ENCODE measurements around the gene ZNG1B.
A peak's percentile ranks its signal among the peaks of the same experiment; 100 is the strongest.
"Not testable (repeated sequence)": the region's sequence is repeated elsewhere in the genome, so short reads cannot be mapped to it uniquely, and the experiment has no call there.

Gene ZNG1B

DNA sequence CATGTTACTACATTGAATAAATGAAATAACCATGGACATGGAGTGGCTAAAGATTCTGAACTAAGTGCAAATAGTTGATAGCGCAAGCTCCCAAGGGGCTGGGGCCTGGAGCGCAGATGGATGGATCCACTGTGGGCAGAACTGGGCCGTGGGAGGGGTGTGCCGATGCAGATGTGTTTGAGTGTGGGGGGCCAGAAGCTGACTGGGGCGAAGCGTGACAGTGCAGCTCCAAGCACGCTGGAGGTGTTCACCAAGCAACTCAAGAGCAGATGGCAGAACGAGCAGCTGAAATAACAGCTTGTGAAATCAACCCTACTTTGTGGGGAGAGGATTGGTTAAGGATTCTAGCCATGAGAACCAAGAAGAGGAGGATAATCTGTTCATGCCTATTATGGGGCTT, 78.0 kb downstream of the ZNG1B start:
- not testable (repeated sequence) for H3K4me3 ChIP-seq (ENCODE audit: low read depth, low read length); H3K4me1 ChIP-seq; H3K36me3 ChIP-seq; H3K27me3 ChIP-seq; H3K9me3 ChIP-seq; DNase-seq

DNA sequence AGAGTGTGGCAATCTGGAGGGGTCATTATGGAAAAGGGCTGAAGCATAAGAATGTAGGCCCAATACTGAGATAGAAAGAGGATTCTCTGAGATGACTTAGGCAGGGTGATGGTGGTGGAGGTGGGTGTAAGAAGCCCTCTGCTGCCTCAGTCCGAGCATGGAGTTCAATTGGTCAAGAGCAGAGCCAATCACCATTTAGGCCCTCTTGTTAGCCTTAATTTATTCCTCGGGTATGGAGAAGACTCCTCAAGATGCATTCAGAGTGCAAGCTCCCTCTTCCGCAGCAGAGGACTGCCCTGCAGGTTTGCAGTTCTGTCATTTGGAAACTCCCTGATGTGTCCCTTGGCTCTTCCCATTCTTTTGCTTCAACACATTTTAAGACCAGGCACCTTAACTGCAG, 78.5 kb downstream of the ZNG1B start:
- not testable (repeated sequence) for H3K9me3 ChIP-seq; H3K4me1 ChIP-seq; H3K4me3 ChIP-seq (ENCODE audit: low read depth, low read length); H3K27me3 ChIP-seq; DNase-seq; H3K36me3 ChIP-seq

GRCh38 chr2:113517025-113517424, 79.5 kb downstream of the ZNG1B start:
- DNase-seq; H3K36me3 ChIP-seq; H3K4me1 ChIP-seq; H3K27me3 ChIP-seq; H3K9me3 ChIP-seq; H3K4me3 ChIP-seq (ENCODE audit: low read depth, low read length): not testable (repeated sequence)

DNA sequence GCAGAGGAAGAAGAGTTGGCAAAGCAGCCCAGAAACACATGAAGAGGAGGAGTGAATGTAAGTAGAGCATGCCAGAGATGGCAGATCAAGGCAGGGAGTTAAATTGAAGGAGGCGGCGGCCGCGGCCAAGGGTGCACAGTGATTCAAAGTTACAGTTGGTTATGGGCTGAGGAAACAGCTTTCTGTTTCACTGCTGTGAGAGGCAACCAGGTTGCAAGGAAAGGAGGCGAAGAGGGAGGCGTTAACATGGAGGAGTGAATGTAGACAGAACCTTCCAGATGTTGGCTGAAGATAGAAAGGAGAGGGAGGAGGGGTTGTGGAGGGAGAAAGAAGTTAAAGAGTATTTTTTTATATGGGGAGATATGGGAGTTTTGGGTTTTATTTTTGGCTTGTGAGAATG, 83.3 kb downstream of the ZNG1B start:
- not testable (repeated sequence) for DNase-seq; H3K27me3 ChIP-seq; H3K4me3 ChIP-seq (ENCODE audit: low read depth, low read length); H3K36me3 ChIP-seq; H3K4me1 ChIP-seq; H3K9me3 ChIP-seq

DNA sequence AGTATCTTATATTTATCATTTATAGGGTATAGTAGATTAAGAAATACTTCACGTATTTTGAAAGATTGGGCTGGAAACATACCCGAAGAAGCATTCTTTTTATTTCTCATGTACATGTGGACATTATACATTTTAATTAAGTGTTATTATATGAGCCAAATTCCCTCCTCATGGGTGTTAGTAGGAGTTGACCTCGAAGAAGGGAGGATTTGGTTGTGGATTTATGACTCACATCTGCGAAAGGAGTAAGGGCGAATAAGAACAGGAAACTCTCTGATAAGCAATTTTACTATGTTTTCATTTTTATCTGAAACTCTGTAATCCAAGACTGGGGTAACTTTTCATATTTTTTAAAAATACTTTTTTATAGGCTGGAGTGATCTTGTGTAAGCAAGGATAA, 84.0 kb downstream of the ZNG1B start:
- not testable (repeated sequence) for H3K27me3 ChIP-seq; H3K36me3 ChIP-seq; DNase-seq; H3K9me3 ChIP-seq; H3K4me1 ChIP-seq; H3K4me3 ChIP-seq (ENCODE audit: low read depth, low read length)

- not testable (repeated sequence) for H3K36me3 ChIP-seq; H3K4me3 ChIP-seq (ENCODE audit: low read depth, low read length); DNase-seq; H3K4me1 ChIP-seq; H3K27me3 ChIP-seq; H3K9me3 ChIP-seq
Observed at GRCh38 chr2:113524986-113525385, 87.5 kb downstream of the ZNG1B start.

DNA sequence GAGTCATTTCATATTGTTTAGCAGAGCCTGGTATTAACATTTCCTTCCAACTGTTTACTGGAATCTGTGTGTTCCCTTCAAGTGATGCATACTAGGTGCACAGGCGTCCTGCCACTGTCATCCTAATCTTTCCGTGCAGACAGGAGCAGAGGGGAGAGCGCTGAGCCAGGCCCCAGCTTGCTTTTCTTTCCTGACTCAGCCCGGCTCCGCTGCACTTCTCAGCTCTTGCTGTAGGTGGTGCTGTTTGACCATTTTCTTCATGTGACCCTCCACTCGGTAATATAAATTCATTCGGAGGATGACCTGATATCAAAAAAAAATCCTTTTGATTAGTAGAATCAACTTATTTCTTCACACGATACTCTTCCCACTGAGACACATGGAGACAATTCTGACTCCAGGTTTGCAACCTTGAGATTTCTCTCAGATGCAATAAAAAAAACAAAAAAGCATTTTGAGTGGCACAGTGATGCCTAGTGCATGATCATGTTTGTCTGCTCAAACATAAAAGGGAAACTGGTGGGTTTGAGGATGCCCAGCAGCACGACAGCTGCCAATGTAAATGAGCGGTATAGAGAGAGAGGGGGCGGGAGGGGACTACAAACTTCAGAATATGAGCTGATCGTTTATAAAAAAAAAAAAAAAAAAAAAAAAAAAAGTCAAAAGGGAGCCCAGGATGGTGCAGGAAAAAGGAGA, 90.0 kb downstream of the ZNG1B start:
- not testable (repeated sequence) for H3K9me3 ChIP-seq; H3K27me3 ChIP-seq; H3K4me3 ChIP-seq (ENCODE audit: low read depth, low read length); H3K4me1 ChIP-seq; H3K36me3 ChIP-seq; DNase-seq

DNA sequence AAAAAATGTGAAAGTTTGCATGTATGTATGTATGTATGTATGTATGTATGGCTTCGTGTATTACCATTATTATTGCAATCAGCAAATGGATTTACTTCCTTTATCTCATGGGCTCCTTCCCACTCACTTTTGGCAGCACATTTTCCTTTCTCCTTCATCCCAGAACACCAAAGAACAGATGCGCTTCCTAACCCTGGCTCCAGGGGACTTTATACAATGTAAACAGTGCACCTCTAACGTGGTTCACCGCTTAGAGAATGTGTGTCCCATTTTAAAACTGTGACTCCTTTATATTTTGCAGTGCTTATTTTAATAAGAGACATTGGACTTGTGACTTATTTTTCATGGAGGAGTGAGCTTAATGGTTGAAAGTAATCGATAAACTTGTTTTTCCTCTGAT, 90.6 kb downstream of the ZNG1B start:
- H3K27me3 ChIP-seq; DNase-seq; H3K36me3 ChIP-seq; H3K4me3 ChIP-seq (ENCODE audit: low read depth, low read length); H3K9me3 ChIP-seq; H3K4me1 ChIP-seq: not testable (repeated sequence)

DNA sequence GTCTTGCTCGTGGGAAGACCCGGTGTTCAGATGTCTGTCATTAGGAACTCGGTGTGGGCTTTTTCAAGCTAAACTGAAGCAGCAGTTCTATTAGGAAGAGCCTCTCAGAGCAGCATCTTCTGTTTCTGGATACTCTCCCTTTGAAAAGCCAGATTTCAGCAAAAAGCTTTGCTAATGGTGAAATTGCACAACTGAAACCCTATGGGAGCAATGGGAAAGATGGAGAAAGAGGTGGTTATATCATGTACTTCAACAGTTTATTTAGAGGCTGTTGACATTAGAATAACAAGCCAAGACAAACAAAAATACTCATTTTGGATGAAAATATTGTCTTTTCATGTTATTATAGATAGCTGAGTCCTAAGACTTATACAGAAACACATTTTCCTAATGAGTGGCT, 91.4 kb downstream of the ZNG1B start:
- H3K4me3 ChIP-seq (ENCODE audit: low read depth, low read length); DNase-seq; H3K4me1 ChIP-seq; H3K9me3 ChIP-seq; H3K36me3 ChIP-seq; H3K27me3 ChIP-seq: not testable (repeated sequence)

DNA sequence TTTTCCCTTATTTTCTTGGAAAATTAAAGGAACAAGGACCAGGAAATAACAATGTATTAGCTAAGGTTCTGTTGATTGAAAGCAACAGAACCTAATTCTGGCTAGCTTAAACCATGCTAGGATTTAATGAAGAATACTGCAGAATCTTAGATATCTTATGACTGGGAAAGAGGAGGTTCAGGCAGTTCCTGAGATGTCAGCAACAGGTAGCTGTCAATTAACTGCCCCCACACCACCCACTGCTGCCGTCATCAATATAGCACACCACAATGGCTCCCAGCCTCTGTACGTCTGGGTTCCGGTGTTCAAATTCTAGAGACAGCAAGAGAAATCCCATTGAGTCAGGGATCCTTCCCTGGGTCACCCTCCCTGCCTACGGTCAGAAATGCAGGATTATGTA, 95.5 kb downstream of the ZNG1B start:
- not testable (repeated sequence) for DNase-seq; H3K9me3 ChIP-seq; H3K27me3 ChIP-seq; H3K36me3 ChIP-seq; H3K4me3 ChIP-seq (ENCODE audit: low read depth, low read length); H3K4me1 ChIP-seq

DNA sequence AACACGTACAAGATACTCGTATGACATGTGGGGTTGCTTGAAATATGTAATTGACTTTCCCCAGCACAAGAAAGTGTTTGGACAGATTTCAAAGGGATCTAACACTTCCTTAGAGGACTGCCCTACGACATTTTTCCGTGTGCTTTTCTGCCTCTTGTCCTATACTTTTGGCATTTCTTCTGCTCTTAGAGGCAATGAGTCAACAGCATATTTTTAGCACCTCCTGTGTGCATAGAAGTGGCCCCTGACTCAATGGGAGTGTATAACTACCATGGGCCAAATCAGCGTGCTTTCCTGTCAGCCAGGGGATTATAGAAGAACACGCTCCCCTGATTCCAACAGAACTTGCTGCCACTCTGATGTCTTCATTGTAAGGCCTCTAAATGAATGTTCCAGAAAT, 99.1 kb downstream of the ZNG1B start:
- not testable (repeated sequence) for DNase-seq

DNA sequence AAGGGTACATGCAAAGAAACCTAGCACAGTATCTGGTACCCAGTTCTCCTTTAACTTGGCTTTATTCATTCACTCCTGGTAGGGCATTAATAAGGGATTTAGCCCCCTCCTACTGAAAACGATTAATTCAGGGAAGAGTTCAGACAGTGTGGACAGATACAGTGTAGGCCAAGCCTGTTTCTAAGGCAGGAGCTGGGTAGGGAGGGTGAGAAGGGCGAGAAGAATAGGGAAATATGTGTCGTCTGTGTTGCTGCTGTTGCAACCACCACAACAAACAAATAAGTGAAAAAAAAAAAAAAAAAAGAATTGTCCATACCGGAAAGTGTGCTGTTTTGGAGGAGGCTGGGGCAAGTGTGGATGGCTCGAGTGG, 103.3 kb downstream of the ZNG1B start:
- not testable (repeated sequence) for H3K9me3 ChIP-seq; H3K36me3 ChIP-seq; DNase-seq; H3K4me1 ChIP-seq; H3K4me3 ChIP-seq (ENCODE audit: low read depth, low read length); H3K27me3 ChIP-seq

More for the DNA sequence above, 99.1 kb downstream of the ZNG1B start:
- not testable (repeated sequence) for H3K9me3 ChIP-seq; H3K36me3 ChIP-seq; H3K4me1 ChIP-seq; H3K4me3 ChIP-seq (ENCODE audit: low read depth, low read length); H3K27me3 ChIP-seq

GRCh38 chr2:113541204-113541975, 103.9 kb downstream of the ZNG1B start:
- not testable (repeated sequence) for H3K4me3 ChIP-seq (ENCODE audit: low read depth, low read length); H3K4me1 ChIP-seq; H3K9me3 ChIP-seq; H3K36me3 ChIP-seq; H3K27me3 ChIP-seq
- DNase-seq = peak; percentile 3

DNA sequence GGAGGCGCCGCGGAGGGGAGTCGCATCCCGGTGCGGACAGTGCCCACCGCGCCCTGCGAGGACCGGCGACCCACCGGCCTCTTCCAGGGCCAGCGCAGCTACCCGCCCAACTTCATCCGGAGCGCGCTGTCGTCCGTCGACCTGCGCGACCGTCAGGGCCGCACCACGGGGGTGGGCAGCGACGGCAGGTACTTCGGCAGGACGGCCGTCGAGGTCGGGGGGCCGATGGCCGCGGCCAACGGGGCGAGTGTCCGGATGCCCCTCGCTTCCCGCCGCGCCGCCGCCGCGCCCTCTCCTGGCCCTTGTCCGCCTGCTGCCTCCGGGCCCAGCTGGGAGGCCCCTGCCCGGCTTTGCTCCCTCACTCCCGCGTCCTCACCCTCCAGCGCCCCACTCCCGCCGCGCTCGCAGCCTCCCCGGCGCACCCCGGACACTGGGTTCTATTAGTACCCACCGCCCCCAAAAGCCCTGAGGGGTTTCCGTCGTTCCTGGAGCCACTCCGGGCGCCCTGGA, 104.5 kb downstream of the ZNG1B start:
- H3K4me1 ChIP-seq; H3K4me3 ChIP-seq (ENCODE audit: low read depth, low read length); H3K27me3 ChIP-seq; H3K36me3 ChIP-seq; H3K9me3 ChIP-seq: not testable (repeated sequence)
- DNase-seq = peak; percentile 1

DNA sequence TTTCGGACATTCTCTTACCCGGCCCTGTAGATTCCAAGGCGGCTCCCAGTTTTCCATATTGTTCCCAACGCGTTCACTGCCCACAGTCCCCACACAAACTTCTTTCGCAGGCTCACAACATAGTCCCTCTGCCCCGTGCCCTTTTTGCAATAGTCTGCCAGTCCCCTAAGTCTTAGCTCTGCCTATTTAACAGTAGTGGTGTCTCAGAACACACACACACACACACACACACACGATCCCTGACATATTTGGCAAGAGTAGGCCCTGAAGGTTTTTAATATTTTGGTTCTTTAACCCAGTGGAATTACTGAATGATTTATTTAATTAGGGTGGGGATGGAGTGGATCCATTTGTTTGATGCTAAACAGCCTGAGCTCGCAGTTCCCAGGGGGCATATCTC, 105.0 kb downstream of the ZNG1B start:
- H3K27me3 ChIP-seq; H3K9me3 ChIP-seq; H3K4me3 ChIP-seq (ENCODE audit: low read depth, low read length): not testable (repeated sequence)

More for the DNA sequence above, 105.0 kb downstream of the ZNG1B start:
- not testable (repeated sequence) for H3K36me3 ChIP-seq, H3K4me1 ChIP-seq
- peak; percentile 2 for DNase-seq
